ENCODE data around the gene FGFBP3.

DNA sequence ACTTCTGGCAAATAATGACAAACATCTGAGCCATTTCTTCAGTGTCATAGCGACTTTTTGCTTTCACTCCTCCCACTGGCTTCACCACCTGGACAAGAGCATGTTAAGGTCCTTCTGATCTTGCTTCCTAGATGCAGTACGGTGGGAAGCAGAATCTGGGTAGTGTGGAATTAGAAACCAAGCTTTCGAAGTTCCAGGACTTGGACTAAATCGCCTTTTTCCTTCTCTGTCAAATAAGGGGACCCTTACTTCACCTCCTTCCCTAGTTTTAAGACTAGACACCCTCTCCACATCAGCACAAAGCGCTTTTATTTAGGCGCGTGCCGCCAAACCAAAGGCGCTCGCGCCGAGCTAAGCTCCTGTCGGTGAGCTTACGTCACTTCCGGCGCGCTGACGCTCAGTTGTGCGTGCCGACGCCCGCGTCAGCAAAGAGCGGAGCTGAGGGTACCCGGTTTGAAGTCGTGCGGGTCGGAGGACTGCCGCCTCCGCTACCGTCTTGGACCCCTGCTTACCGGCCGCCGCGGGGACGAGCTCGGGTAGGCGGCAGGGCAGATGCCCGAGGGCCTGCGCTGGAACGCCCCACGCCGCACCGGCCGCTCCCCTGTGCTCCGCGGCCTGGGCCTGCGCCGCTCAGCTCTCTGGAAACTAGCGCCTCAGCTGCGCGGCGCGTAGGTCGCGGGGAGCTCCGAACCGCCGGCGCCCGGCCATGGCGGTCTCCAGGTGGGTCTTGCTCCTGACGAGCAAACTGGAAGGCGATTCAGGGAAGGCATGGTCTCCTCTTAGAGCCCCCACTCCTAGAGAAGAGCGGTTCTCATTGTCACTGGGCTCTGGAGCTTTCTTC, 14.3 kb upstream of the FGFBP3 start, which contains the start of gene BTAF1:
- TF ChIP-seq, protein P1, sequence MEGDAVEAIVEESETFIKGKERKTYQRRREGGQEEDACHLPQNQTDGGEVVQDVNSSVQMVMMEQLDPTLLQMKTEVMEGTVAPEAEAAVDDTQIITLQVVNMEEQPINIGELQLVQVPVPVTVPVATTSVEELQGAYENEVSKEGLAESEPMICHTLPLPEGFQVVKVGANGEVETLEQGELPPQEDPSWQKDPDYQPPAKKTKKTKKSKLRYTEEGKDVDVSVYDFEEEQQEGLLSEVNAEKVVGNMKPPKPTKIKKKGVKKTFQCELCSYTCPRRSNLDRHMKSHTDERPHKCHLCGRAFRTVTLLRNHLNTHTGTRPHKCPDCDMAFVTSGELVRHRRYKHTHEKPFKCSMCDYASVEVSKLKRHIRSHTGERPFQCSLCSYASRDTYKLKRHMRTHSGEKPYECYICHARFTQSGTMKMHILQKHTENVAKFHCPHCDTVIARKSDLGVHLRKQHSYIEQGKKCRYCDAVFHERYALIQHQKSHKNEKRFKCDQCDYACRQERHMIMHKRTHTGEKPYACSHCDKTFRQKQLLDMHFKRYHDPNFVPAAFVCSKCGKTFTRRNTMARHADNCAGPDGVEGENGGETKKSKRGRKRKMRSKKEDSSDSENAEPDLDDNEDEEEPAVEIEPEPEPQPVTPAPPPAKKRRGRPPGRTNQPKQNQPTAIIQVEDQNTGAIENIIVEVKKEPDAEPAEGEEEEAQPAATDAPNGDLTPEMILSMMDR (IDR thresholded peaks at IDR 0.05): no peak
- peak; percentile 92 for TF ChIP-seq POLR2A (IDR thresholded peaks at IDR 0.05)
